ENCODE measurements around the gene GALNTL6. TPM values are rescaled to one million over a fixed set of nuclear protein-coding genes. Genes with fewer than 3 reads are reported as not detected.

The GALNTL6 gene
- total and polyA plus RNA-seq, 2 of the 4 experiments (the other 2 are of a cell fraction) = under 0.01 TPM; not detected in 1

DNA sequence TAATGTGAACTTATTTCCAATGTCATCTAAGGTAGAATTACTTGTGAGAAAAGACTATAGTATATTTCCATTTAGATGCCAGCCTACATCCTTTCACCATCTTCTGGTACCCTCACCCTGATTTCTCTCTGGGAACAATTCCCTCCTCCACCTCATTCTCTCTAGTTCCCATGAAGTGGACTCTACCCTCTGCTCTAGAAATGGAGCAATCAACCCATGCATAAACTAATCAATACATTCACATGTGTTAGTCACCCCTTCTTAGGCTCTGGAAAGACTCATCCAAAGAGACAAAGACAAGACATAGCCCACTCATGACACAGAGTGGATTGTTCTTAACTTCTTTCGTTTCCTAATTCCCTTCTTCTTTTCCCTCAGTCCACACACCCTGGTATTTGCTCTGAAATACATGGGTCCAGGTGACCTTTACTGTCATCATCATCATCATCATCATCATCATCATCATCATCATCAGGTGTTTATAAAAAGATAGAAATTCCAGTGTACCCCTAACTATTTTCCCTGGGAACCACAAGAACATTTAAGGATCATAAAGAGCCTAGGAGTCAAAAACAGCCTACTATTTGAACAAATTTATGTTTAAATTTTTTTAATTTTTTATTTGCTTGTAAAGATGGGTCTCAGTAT lies 1056.5 kb downstream of the GALNTL6 start:
- H3K9me1 ChIP-seq (ENCODE audit: insufficient read depth, low read length) = no peaks in the 10 kb centered on the region
- WGBS, 2 experiments (ENCODE audit: extremely low coverage in 2 of 2, insufficient read length in 1 of 2) = no CpG with 5 or more reads among the region's 1 CpG
- no peak overlapping the region for H4K8ac ChIP-seq (ENCODE audit: low read depth in 2 of 2, low read length in 2 of 2)
- DNase-seq (no peak), ATAC-seq (ENCODE audit: low read depth) (no peak)
- no peak overlapping the region for H2BK20ac ChIP-seq (ENCODE audit: low read depth, low read length)
- H3K23ac ChIP-seq (ENCODE audit: low read depth, low read length) = no peak overlapping the region
- H3K4me1 ChIP-seq (ENCODE audit: control insufficient read depth, insufficient read depth, low read length) = no peaks in the 10 kb centered on the region
- no peak overlapping the region for H3K4me3 ChIP-seq (ENCODE audit: insufficient read depth, low read depth, low read length)
- no peaks in the 10 kb centered on the region for H3K9me3 ChIP-seq (ENCODE audit: control insufficient read depth, insufficient read depth, low read length)
- H3K18ac ChIP-seq (ENCODE audit: low read depth, low read length) = no peak overlapping the region
- no peak overlapping the region for H3K56ac ChIP-seq (ENCODE audit: extremely low read depth, insufficient read depth, low read length)
- no peaks in the 10 kb centered on the region for H4K20me1 ChIP-seq (ENCODE audit: insufficient read depth, low read length)
- intact Hi-C loops (cut with micrococcal nuclease) = no loop called here
- POLR2A ChIA-PET (ENCODE audit: unreplicated experiment) = no interaction called here
- no peak overlapping the region for H2BK120ac ChIP-seq (ENCODE audit: low read depth, low read length)
- no peak overlapping the region for H3K4me2 ChIP-seq (ENCODE audit: low read depth, low read length)
- dilution Hi-C loops (cut with HindIII; ENCODE audit: low sequenced_read_pairs, unreplicated experiment) = no loop called here
- no peak overlapping the region for H2AK9ac ChIP-seq (replicated peaks; ENCODE audit: low read depth, low read length, poor library complexity)
- H3K36me3 ChIP-seq (ENCODE audit: control insufficient read depth, insufficient read depth, low read length) = no peaks in the 10 kb centered on the region
- no peak overlapping the region for H2BK5ac ChIP-seq (ENCODE audit: low read depth, low read length, poor library complexity, severe bottlenecking)
- H4K5ac ChIP-seq (ENCODE audit: low read depth, low read length) = no peak overlapping the region
- in situ Hi-C loops (cut with MboI; ENCODE audit: low sequenced_read_pairs) = no loop called here
- no peak overlapping the region for H3K14ac ChIP-seq (replicated peaks; ENCODE audit: low read depth, low read length)
- H2AFZ ChIP-seq (replicated peaks; ENCODE audit: low read length, poor library complexity) = no peak overlapping the region
- H3K9ac ChIP-seq (ENCODE audit: low read depth, low read length) = no peak overlapping the region
- no peak overlapping the region for H2BK15ac ChIP-seq (ENCODE audit: low read depth, low read length)
- H4K91ac ChIP-seq (ENCODE audit: insufficient read depth, low read depth, low read length) = no peak overlapping the region
- H3K79me1 ChIP-seq (ENCODE audit: low read depth in 1 of 2, low read length in 2 of 2) = no peaks in the 10 kb centered on the region
- H3K27ac ChIP-seq (ENCODE audit: insufficient read depth, low read length) = no peak overlapping the region
- no peak overlapping the region for H2AK5ac ChIP-seq (ENCODE audit: low read depth, low read length)
- TF ChIP-seq, protein P1, sequence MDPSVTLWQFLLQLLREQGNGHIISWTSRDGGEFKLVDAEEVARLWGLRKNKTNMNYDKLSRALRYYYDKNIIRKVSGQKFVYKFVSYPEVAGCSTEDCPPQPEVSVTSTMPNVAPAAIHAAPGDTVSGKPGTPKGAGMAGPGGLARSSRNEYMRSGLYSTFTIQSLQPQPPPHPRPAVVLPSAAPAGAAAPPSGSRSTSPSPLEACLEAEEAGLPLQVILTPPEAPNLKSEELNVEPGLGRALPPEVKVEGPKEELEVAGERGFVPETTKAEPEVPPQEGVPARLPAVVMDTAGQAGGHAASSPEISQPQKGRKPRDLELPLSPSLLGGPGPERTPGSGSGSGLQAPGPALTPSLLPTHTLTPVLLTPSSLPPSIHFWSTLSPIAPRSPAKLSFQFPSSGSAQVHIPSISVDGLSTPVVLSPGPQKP (IDR thresholded peaks at IDR 0.05; ENCODE audit: borderline replicate concordance, low read depth, low read length) = no peak
- TF ChIP-seq CHD1 (IDR thresholded peaks at IDR 0.05; ENCODE audit: low read depth, low read length) = no peak
- no peak for TF ChIP-seq POLR2A (IDR thresholded peaks at IDR 0.05; ENCODE audit: low read depth, low read length)
- TF ChIP-seq RFX5 (IDR thresholded peaks at IDR 0.05; ENCODE audit: low read depth, low read length) = no peak
- TF ChIP-seq CEBPB (IDR thresholded peaks at IDR 0.05; ENCODE audit: low read depth, low read length) = no peak
- no peak for TF ChIP-seq MAFK (IDR thresholded peaks at IDR 0.05; ENCODE audit: low read depth, low read length)
- TF ChIP-seq BHLHE40 (IDR thresholded peaks at IDR 0.05; ENCODE audit: low read depth, low read length) = no peak
- H3K4ac ChIP-seq (ENCODE audit: low read depth, low read length) = no peak overlapping the region
- no peaks in the 10 kb centered on the region; the same call in 1 of the 2 replicates for H3K27me3 ChIP-seq (ENCODE audit: control insufficient read depth, insufficient read depth, low read length)
- CTCF ChIA-PET = no interaction called here
- BruUV-seq (replicated peaks) = no TSS peak
